Measurements from ENCODE around the gene NPSR1. TPM values are rescaled to one million over a fixed set of nuclear protein-coding genes. Genes with fewer than 3 reads are reported as not detected.

Gene NPSR1
- total and polyA plus RNA-seq, 4 donors: not detected

DNA sequence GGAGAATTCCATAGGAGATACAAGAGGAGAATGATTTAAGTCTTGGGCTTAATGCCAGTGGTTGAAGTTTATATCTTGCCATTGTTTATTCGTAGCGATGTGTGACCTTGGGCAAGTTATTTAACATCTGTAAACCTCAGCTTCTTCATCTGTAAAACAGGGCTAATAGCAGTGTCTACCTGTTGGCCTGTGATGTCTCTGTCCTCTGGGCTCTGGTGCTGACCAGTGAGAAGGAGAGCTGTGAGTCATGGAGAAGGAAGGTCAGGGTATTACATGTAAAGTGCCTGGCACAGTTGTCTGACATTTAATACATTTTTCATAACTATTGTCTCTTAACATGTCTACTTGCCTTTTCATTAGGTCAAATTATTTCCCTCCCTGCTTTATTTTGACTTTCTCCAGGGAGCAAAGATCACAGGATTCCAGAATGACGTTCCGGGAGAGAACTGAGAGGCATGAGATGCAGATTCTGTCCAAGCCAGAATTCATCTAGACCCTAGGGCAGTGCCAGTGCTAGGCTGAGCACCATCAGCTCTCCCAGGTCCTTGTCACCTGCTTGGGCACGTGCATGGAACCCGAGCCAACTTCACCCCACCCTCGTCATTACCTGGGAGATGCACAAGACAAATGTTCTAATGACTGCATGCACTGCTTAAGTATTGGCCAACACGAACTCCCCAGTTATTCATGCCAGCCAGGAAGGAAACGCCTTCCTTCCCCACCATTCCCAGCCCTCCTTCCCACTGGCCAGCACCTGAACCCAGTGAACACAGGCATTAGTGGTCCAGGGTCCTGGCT lies 191.3 kb downstream of the NPSR1 start:
- Histone ChIP-seq H3K27ac (ENCODE audit: low read depth in 1 of 2, low read length in 2 of 2) (no peak overlapping the region), H3K4me1 (ENCODE audit: control insufficient read depth in 4 of 4, insufficient read depth in 4 of 4, low read length in 3 of 4) (no peaks in the 10 kb centered on the region), H3K27me3 (ENCODE audit: control insufficient read depth in 4 of 4, insufficient read depth in 4 of 4, low read length in 3 of 4) (no peaks in the 10 kb centered on the region), H3K4me3 (ENCODE audit: low read depth in 1 of 3, low read length in 3 of 3) (no peak overlapping the region), H3K9me3 (ENCODE audit: control insufficient read depth in 4 of 4, low read length in 3 of 4) (peaks cover 0 to 1% (median 0%) of the 10 kb centered on the region in 4 donors), H3K9ac (ENCODE audit: low read depth in 1 of 2, low read length in 2 of 2) (no peak overlapping the region), H3K36me3 (ENCODE audit: control insufficient read depth in 4 of 4, insufficient read depth in 3 of 4, low read depth in 1 of 4, low read length in 3 of 4) (no peaks in the 10 kb centered on the region)
- DNase-seq (ENCODE audit: low spot score): no peak
- TF ChIP-seq GABPA (IDR thresholded peaks at IDR 0.05 in 1 of 2, conservative IDR thresholded peaks at IDR 0.05 in 1 of 2) (no peak), HNF4G (IDR thresholded peaks at IDR 0.05) (no peak), SP1 (IDR thresholded peaks at IDR 0.05) (no peak)
- TF ChIP-seq, protein P1, sequence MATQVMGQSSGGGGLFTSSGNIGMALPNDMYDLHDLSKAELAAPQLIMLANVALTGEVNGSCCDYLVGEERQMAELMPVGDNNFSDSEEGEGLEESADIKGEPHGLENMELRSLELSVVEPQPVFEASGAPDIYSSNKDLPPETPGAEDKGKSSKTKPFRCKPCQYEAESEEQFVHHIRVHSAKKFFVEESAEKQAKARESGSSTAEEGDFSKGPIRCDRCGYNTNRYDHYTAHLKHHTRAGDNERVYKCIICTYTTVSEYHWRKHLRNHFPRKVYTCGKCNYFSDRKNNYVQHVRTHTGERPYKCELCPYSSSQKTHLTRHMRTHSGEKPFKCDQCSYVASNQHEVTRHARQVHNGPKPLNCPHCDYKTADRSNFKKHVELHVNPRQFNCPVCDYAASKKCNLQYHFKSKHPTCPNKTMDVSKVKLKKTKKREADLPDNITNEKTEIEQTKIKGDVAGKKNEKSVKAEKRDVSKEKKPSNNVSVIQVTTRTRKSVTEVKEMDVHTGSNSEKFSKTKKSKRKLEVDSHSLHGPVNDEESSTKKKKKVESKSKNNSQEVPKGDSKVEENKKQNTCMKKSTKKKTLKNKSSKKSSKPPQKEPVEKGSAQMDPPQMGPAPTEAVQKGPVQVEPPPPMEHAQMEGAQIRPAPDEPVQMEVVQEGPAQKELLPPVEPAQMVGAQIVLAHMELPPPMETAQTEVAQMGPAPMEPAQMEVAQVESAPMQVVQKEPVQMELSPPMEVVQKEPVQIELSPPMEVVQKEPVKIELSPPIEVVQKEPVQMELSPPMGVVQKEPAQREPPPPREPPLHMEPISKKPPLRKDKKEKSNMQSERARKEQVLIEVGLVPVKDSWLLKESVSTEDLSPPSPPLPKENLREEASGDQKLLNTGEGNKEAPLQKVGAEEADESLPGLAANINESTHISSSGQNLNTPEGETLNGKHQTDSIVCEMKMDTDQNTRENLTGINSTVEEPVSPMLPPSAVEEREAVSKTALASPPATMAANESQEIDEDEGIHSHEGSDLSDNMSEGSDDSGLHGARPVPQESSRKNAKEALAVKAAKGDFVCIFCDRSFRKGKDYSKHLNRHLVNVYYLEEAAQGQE (IDR thresholded peaks at IDR 0.05): no peak
- TF ChIP-seq, protein P2, sequence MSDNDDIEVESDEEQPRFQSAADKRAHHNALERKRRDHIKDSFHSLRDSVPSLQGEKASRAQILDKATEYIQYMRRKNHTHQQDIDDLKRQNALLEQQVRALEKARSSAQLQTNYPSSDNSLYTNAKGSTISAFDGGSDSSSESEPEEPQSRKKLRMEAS (IDR thresholded peaks at IDR 0.05): no peak
- WGBS: 79% methylated on average over 9 of the region's 9 CpGs

DNA sequence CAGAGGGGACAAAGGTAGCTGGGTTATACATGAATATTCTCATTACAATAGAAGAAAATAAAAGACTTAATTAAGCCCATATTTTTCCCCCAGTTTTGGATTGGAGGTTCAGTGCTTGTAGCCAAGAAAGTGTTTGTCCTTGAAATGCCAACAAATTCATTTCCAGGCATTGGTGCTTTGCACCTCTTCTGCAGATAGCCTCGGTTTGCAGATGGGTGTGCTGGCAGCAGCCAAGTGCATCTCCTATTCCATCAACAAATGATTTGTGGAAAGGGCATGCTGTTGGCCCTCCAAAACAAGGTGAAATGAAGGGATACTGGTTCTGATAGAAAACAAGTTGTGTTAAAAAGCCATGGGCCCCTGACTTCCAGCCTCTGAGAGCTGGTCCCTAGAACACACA lies 192.0 kb downstream of the NPSR1 start:
- no peaks in the 10 kb centered on the region for H3K36me3 ChIP-seq (ENCODE audit: control insufficient read depth in 4 of 4, insufficient read depth in 3 of 4, low read depth in 1 of 4, low read length in 3 of 4)
- no peak for TF ChIP-seq YY1 (IDR thresholded peaks at IDR 0.05)
- no peak for TF ChIP-seq HNF4A (conservative IDR thresholded peaks at IDR 0.05)
- no peak for DNase-seq (ENCODE audit: low spot score)
- H3K27ac ChIP-seq (ENCODE audit: low read depth in 1 of 2, low read length in 2 of 2): no peak overlapping the region
- no peaks in the 10 kb centered on the region for H3K4me1 ChIP-seq (ENCODE audit: control insufficient read depth in 4 of 4, insufficient read depth in 4 of 4, low read length in 3 of 4)
- peaks cover 0 to 1% (median 0%) of the 10 kb centered on the region in 4 donors for H3K9me3 ChIP-seq (ENCODE audit: control insufficient read depth in 4 of 4, low read length in 3 of 4)
- H3K9ac ChIP-seq (ENCODE audit: low read depth in 1 of 2, low read length in 2 of 2): no peak overlapping the region
- 84% methylated on average over 1 of the region's 1 CpG for WGBS
- H3K27me3 ChIP-seq (ENCODE audit: control insufficient read depth in 4 of 4, insufficient read depth in 4 of 4, low read length in 3 of 4): no peaks in the 10 kb centered on the region
- H3K4me3 ChIP-seq (ENCODE audit: low read depth in 1 of 3, low read length in 3 of 3): no peak overlapping the region

DNA sequence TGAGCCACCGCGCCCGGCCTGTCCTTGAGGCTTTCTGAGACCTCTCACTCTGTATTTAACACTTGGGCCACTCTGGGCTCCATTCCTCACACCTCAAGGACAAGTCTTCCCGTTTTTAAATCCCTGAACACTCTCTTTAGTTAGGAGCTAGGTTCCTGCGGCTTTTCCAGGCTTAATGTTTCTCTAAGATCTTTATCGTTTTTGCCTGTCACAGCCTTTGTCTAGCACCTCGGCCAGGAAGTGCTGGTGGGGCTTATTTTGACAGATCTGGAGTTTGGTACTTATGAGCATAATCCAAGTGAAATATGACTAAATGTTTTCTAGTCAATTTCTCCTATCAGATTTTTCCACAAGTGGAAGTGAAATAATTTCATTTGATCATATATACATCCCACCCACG lies 192.7 kb downstream of the NPSR1 start:
- peaks cover 0 to 1% (median 0%) of the 10 kb centered on the region in 4 donors for H3K9me3 ChIP-seq (ENCODE audit: control insufficient read depth in 4 of 4, low read length in 3 of 4)
- H3K27ac ChIP-seq (ENCODE audit: low read depth in 1 of 2, low read length in 2 of 2): no peak overlapping the region
- no peak overlapping the region for H3K9ac ChIP-seq (ENCODE audit: low read depth in 1 of 2, low read length in 2 of 2)
- TF ChIP-seq FOXA1 (IDR thresholded peaks at IDR 0.05): no peak
- no peaks in the 10 kb centered on the region for H3K27me3 ChIP-seq (ENCODE audit: control insufficient read depth in 4 of 4, insufficient read depth in 4 of 4, low read length in 3 of 4)
- no peaks in the 10 kb centered on the region for H3K4me1 ChIP-seq (ENCODE audit: control insufficient read depth in 4 of 4, insufficient read depth in 4 of 4, low read length in 3 of 4)
- no peak for DNase-seq (ENCODE audit: low spot score)
- 57% methylated on average over 8 of the region's 8 CpGs for WGBS
- H3K36me3 ChIP-seq (ENCODE audit: control insufficient read depth in 4 of 4, insufficient read depth in 3 of 4, low read depth in 1 of 4, low read length in 3 of 4): no peaks in the 10 kb centered on the region
- H3K4me3 ChIP-seq (ENCODE audit: low read depth in 1 of 3, low read length in 3 of 3): no peak overlapping the region

DNA sequence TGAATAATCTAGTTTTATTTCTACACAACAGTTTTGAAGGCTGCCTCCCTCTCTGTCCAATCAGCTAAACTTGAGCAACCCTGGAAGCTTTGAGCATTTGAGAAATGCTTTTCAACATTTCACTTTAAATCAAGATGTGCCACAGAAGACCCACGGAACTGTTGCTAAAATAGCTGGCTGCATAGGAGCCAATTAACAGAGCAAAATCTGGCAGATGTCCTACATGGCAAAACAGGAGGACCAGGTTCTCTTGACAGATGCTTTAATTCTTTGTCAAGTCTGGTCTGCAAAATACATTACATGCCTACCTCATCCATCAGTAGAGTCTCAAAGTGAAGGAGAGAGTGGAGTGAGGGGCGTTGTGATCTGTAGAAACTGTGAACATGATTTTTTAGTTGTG lies 193.4 kb downstream of the NPSR1 start:
- H3K4me1 ChIP-seq (ENCODE audit: control insufficient read depth in 4 of 4, insufficient read depth in 4 of 4, low read length in 3 of 4): no peaks in the 10 kb centered on the region
- H3K27me3 ChIP-seq (ENCODE audit: control insufficient read depth in 4 of 4, insufficient read depth in 4 of 4, low read length in 3 of 4): no peaks in the 10 kb centered on the region
- no peak overlapping the region for H3K27ac ChIP-seq (ENCODE audit: low read depth in 1 of 2, low read length in 2 of 2)
- WGBS: 69% methylated on average over 2 of the region's 2 CpGs
- DNase-seq (ENCODE audit: low spot score): no peak
- no peaks in the 10 kb centered on the region for H3K36me3 ChIP-seq (ENCODE audit: control insufficient read depth in 4 of 4, insufficient read depth in 3 of 4, low read depth in 1 of 4, low read length in 3 of 4)
- no peak overlapping the region for H3K9ac ChIP-seq (ENCODE audit: low read depth in 1 of 2, low read length in 2 of 2)
- no peak overlapping the region for H3K4me3 ChIP-seq (ENCODE audit: low read depth in 1 of 3, low read length in 3 of 3)
- H3K9me3 ChIP-seq (ENCODE audit: control insufficient read depth in 4 of 4, low read length in 3 of 4): peaks cover 0 to 1% (median 0%) of the 10 kb centered on the region in 4 donors
- TF ChIP-seq SP1 (IDR thresholded peaks at IDR 0.05): no peak
- TF ChIP-seq HNF4G (IDR thresholded peaks at IDR 0.05): no peak
- TF ChIP-seq, protein P3, sequence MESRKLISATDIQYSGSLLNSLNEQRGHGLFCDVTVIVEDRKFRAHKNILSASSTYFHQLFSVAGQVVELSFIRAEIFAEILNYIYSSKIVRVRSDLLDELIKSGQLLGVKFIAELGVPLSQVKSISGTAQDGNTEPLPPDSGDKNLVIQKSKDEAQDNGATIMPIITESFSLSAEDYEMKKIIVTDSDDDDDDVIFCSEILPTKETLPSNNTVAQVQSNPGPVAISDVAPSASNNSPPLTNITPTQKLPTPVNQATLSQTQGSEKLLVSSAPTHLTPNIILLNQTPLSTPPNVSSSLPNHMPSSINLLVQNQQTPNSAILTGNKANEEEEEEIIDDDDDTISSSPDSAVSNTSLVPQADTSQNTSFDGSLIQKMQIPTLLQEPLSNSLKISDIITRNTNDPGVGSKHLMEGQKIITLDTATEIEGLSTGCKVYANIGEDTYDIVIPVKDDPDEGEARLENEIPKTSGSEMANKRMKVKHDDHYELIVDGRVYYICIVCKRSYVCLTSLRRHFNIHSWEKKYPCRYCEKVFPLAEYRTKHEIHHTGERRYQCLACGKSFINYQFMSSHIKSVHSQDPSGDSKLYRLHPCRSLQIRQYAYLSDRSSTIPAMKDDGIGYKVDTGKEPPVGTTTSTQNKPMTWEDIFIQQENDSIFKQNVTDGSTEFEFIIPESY (IDR thresholded peaks at IDR 0.05): no peak
- TF ChIP-seq NR2F2 (IDR thresholded peaks at IDR 0.05): no peak
- TF ChIP-seq, protein P1 (IDR thresholded peaks at IDR 0.05): no peak
- no peak for TF ChIP-seq TAF1 (conservative IDR thresholded peaks at IDR 0.05)
- no peak for TF ChIP-seq FOXA2 (IDR thresholded peaks at IDR 0.05)
